K562 (cell line): ENCODE results near the gene C3orf70. TPM values are rescaled to one million over a fixed set of nuclear protein-coding genes. Genes with fewer than 3 reads are reported as not detected.

ENCODE experiments used
- ATAC-seq: fragments of 200-7000 bp; cut with Tn5 transposase; 3 replicates; pipeline ENCODE4 v1.9.1; 2020; ENCODE audit warnings: moderate library complexity
- BruUV-seq: library from RNA; stranded (reverse); fragments of 400-500 nt; replicated peaks from 2 replicates; lab custom pipeline; 2021; lab: Mats Ljungman, UMichigan
- CTCF ChIA-PET: fragments of 300-600 bp; formaldehyde crosslinking; extraction: SDS; loops from one replicate; lab custom pipeline; 2021; ENCODE audit warnings: low intra/inter-chr PET ratio; lab: Yijun Ruan, JAX
- POLR2A ChIA-PET: fragments of 300-600, 350-650 bp; sonication (Branson Sonifier 250); formaldehyde crosslinking; extraction: SDS; loops from one replicate; lab custom pipeline; 2021; ENCODE audit warnings: antibody characterized with exemption, inconsistent platforms; lab: Yijun Ruan, JAX
- DNase-seq, 4 experiments: peaks; one replicate each; pipeline versions ENCODE4 v3.0.0 to v3.0.0-alpha.2; 2011 to 2018; ENCODE audit warnings: low spot score in 3 of 4, mixed read lengths in 3 of 4; ENCODE audit errors: extremely low read depth in 1 of 4
- FAIRE-seq: peaks from 2 replicates; lab custom pipeline; 2011; peaks lifted over from hg19 to GRCh38; lab: Jason Lieb, UNC
- H2AFZ ChIP-seq: 2 replicates; pipeline ENCODE4 v1.6.0; 2011; ENCODE audit warnings: low read depth, low read length, control low read depth, inconsistent platforms
- H3K27ac ChIP-seq: fragments of 200-600 bp; 3 replicates; pipeline ENCODE4 v1.8.0; 2011; ENCODE audit warnings: low read depth, mild to moderate bottlenecking, control low read depth, inconsistent platforms, low read length, moderate library complexity, mixed read lengths; ENCODE audit errors: extremely low read depth
- H3K27me3 ChIP-seq, 2 experiments: fragments of 300-600 bp in 1 of 2; 2 replicates in 1 of 2; 3 replicates in 1 of 2; pipeline versions ENCODE4 v1.6.0 to v1.8.0; 2011; ENCODE audit warnings: inconsistent platforms in 2 of 2, low read length in 2 of 2, mild to moderate bottlenecking in 1 of 2, mixed read lengths in 1 of 2, moderate library complexity in 1 of 2; ENCODE audit not compliant: control insufficient read depth in 2 of 2, insufficient read depth in 2 of 2
- H3K36me3 ChIP-seq: fragments of 300-600 bp; 3 replicates; pipeline ENCODE4 v1.8.0; 2011; ENCODE audit warnings: mild to moderate bottlenecking, low read length, inconsistent platforms; ENCODE audit not compliant: control insufficient read depth, insufficient read depth
- H3K4me1 ChIP-seq, 2 experiments: fragments of 200-600 bp in 1 of 2; replicated peaks in 1 of 2; 2 replicates in 1 of 2; 3 replicates in 1 of 2; pipeline versions ENCODE4 v1.5.1 to v1.8.0; 2011; ENCODE audit warnings: inconsistent platforms in 2 of 2, low read length in 2 of 2, mild to moderate bottlenecking in 1 of 2, mixed read lengths in 1 of 2, moderate library complexity in 1 of 2; ENCODE audit not compliant: control insufficient read depth in 2 of 2, insufficient read depth in 2 of 2
- H3K4me2 ChIP-seq: 2 replicates; pipeline ENCODE4 v1.6.1; 2011; ENCODE audit warnings: low read length, control low read depth, inconsistent platforms, mixed read lengths; ENCODE audit not compliant: insufficient read depth
- H3K4me3 ChIP-seq: fragments of 200-600 bp; sonication (generic), shearing (Covaris generic); 2 replicates; pipeline ENCODE4 v1.5.1; 2016; ENCODE audit warnings: control low read depth, inconsistent platforms
- H3K79me2 ChIP-seq: fragments of 200-600 bp; 3 replicates; pipeline ENCODE4 v1.8.0; 2011; ENCODE audit warnings: low read length, inconsistent platforms; ENCODE audit not compliant: control insufficient read depth, insufficient read depth
- H3K9ac ChIP-seq, 2 experiments: 2 replicates each; pipeline versions ENCODE4 v1.6.0 to v1.6.1; 2011; ENCODE audit warnings: low read depth in 2 of 2, low read length in 2 of 2, control low read depth in 1 of 2, inconsistent platforms in 1 of 2, mild to moderate bottlenecking in 1 of 2, mixed read lengths in 1 of 2; ENCODE audit not compliant: insufficient read depth in 1 of 2
- H3K9me1 ChIP-seq: one replicate; pipeline ENCODE4 v1.6.0; 2011; ENCODE audit warnings: inconsistent platforms, mild to moderate bottlenecking, low read length, moderate library complexity; ENCODE audit not compliant: control insufficient read depth, insufficient read depth
- H3K9me3 ChIP-seq: replicated peaks from 2 replicates; pipeline ENCODE4 v1.5.1; 2011; ENCODE audit warnings: low read depth, low read length, inconsistent platforms; ENCODE audit not compliant: control insufficient read depth, insufficient read depth
- H4K20me1 ChIP-seq: replicated peaks from 2 replicates; pipeline ENCODE4 v1.6.1; 2011; ENCODE audit warnings: low read length, inconsistent platforms, mixed read lengths; ENCODE audit not compliant: control insufficient read depth, insufficient read depth
- EP400 ChIP-seq: fragments of 450-650 bp; IDR thresholded peaks from 2 replicates; pipeline ENCODE4 v1.6.1; 2017; ENCODE audit warnings: antibody characterized with exemption, mild to moderate bottlenecking, moderate library complexity
- ETS1 ChIP-seq: conservative IDR thresholded peaks from 2 replicates; pipeline ENCODE4 v1.6.1; 2011; ENCODE audit warnings: low read depth, mild to moderate bottlenecking, low read length; ENCODE audit not compliant: control insufficient read depth
- KLF10 ChIP-seq: fragments of 250-450 bp; sonication (Bioruptor Pico); IDR thresholded peaks from 2 replicates; pipeline ENCODE4 v1.6.1; 2021; ENCODE audit warnings: matching md5 sums
- LCOR ChIP-seq: sonication (generic); formaldehyde crosslinking; IDR thresholded peaks from 2 replicates; pipeline ENCODE4 v1.8.0; 2022; ENCODE audit warnings: mild to moderate bottlenecking, missing genetic modification reagents
- MCM5 ChIP-seq: fragments of 450-650 bp; IDR thresholded peaks from 2 replicates; pipeline ENCODE4 v1.6.1; 2016; ENCODE audit warnings: low read depth
- NR2C1 ChIP-seq, 2 experiments: fragments of 450-650 bp; IDR thresholded peaks; 2 replicates each; pipeline ENCODE4 v1.6.1; 2017; ENCODE audit warnings: mild to moderate bottlenecking in 2 of 2, antibody characterized with exemption in 1 of 2, inconsistent platforms in 1 of 2, missing compliant biosample characterization in 1 of 2, missing genetic modification characterization in 1 of 2
- PHB2 ChIP-seq: fragments of 450-650 bp; IDR thresholded peaks from 2 replicates; pipeline ENCODE4 v1.6.1; 2017; ENCODE audit warnings: low read depth
- SRSF1 ChIP-seq: fragments of 200-400 bp; formaldehyde crosslinking; IDR thresholded peaks from 2 replicates; pipeline ENCODE4 v1.6.1; 2017; ENCODE audit warnings: mild to moderate bottlenecking, low read depth, low read length, moderate library complexity
- SRSF7 ChIP-seq: fragments of 200-400 bp; formaldehyde crosslinking; optimal IDR thresholded peaks from 2 replicates; pipeline ENCODE3; 2017; ENCODE audit warnings: mild to moderate bottlenecking, low read depth, low read length
- TCFL5 ChIP-seq: fragments of 250-450 bp; sonication (Bioruptor Pico); conservative IDR thresholded peaks from 2 replicates; pipeline ENCODE4 v1.6.1; 2021; ENCODE audit warnings: mild to moderate bottlenecking, moderate library complexity, matching md5 sums
- TEAD4 ChIP-seq, 2 experiments: sonication (generic) in 1 of 2; formaldehyde crosslinking in 1 of 2; IDR thresholded peaks; 2 replicates each; pipeline versions ENCODE4 v1.6.1 to v1.8.0; 2012 to 2022; ENCODE audit warnings: borderline replicate concordance in 1 of 2, inconsistent platforms in 1 of 2, low read length in 1 of 2, mild to moderate bottlenecking in 1 of 2, missing genetic modification reagents in 1 of 2
- ZFP36 ChIP-seq: fragments of 150-350 bp; IDR thresholded peaks from 2 replicates; pipeline ENCODE4 v1.6.1; 2018; ENCODE audit warnings: low read length, low read depth; ENCODE audit not compliant: partially characterized antibody
- ZNF277 ChIP-seq: fragments of 250-450 bp; sonication (Bioruptor Pico); IDR thresholded peaks from 2 replicates; pipeline ENCODE4 v1.8.0; 2022; ENCODE audit warnings: inconsistent platforms, mild to moderate bottlenecking, moderate library complexity, borderline replicate concordance
- WGBS: fragments of 100-300 bp; shearing (Covaris generic); methylation state at CpG from one replicate; pipeline ENCODE4 v1.1.6; 2016; ENCODE audit warnings: low coverage, mixed read lengths; ENCODE audit not compliant: insufficient coverage; ENCODE audit errors: missing lambda C conversion rate; 5-methylcytosine and 5-hydroxymethylcytosine counted together
- in situ Hi-C: fragments of 300-500 bp; cut with MboI; formaldehyde crosslinking; loops from 4 replicates; pipeline ENCODE4 v1.15.0; 2018; ENCODE audit warnings: inconsistent platforms, mixed read lengths
- intact Hi-C: fragments of 100-400 bp; cut with micrococcal nuclease; formaldehyde crosslinking; loops from 2 replicates; pipeline ENCODE4 v1.14.2; 2022
- polyA plus RNA-seq, 8 experiments: library from polyadenylated mRNA; depleted of rRNA in 4 of 8; stranded (reverse) in 5 of 8; unstranded in 3 of 8; fragments of >200 nt; fragmentation: Nextera tagmentation in 2 of 8; fragmentation: Illumina TruSeq in 1 of 8; extraction: Ambion mirVana in 2 of 8; extraction: Trizol in 1 of 8; gene quantifications; 2 replicates each; pipeline versions ENCODE4 v1.2.1 to v1.2.3, GENCODE V29; 2011 to 2014; ENCODE audit warnings: inconsistent platforms in 1 of 8, missing spikeins in 1 of 8
- total RNA-seq, 7 experiments: library from RNA; depleted of rRNA in 6 of 7; stranded (reverse); fragments of >200 nt in 6 of 7; fragmentation: Illumina TruSeq in 2 of 7; extraction: Trizol in 2 of 7; gene quantifications; 2 replicates each; pipeline versions ENCODE4 v1.2.1 to v1.2.3, GENCODE V29; 2011 to 2021; ENCODE audit warnings: low replicate concordance in 1 of 7

C3orf70 gene
- total and polyA plus RNA-seq, 9 of the 15 experiments (the other 6 are each of a cell fraction or from before 2014, with no cell fraction given): 0.01 to 0.04 (median 0.03) TPM; not detected in 6

- Histone ChIP-seq H3K4me3 (no peak overlapping the region), H3K4me2 (no peak overlapping the region), H3K27me3 (0 out of 5 replicates have a peak, but pooled peaks cover 0 to 3% of the 10 kb centered on the region in 2 experiments), H3K9me1 (no peaks in the 10 kb centered on the region), H3K9me3 (no peaks in the 10 kb centered on the region), H3K4me1 (no peaks in the 10 kb centered on the region), H3K27ac (no peak overlapping the region), H3K36me3 (no peaks in the 10 kb centered on the region), H3K79me2 (no peaks in the 10 kb centered on the region), H2AFZ (no peak overlapping the region), H4K20me1 (no peaks in the 10 kb centered on the region), H3K9ac (no peak overlapping the region)
- DNase-seq (no peak), FAIRE-seq (no peak), ATAC-seq (no peak)
- CTCF ChIA-PET: no interaction called here
- no peak for TF ChIP-seq ETS1
- peak; percentile 56 for TF ChIP-seq ZFP36
- no TSS peak for BruUV-seq
- WGBS: 8% methylated on average over 2 of the region's 2 CpGs
- POLR2A ChIA-PET: no interaction called here
- intact Hi-C loops (no loop called here), in situ Hi-C loops (no loop called here)
Observed at GRCh38 chr3:185060655-185061054, 92.2 kb downstream of the C3orf70 start.

GRCh38 chr3:185059766-185060165, 93.1 kb downstream of the C3orf70 start:
- CTCF ChIA-PET: no interaction called here
- no peak for TF ChIP-seq KLF10 (CRISPR knock-in tag)
- no peak for TF ChIP-seq SRSF7
- TF ChIP-seq MCM5: no peak
- no peak for TF ChIP-seq ZNF277 (CRISPR knock-in tag)
- no peak for TF ChIP-seq PHB2
- TF ChIP-seq SRSF1: no peak
- TF ChIP-seq NR2C1 (IDR thresholded peaks at IDR 0.05): no peak
- no peak for TF ChIP-seq NR2C1 (tag; IDR thresholded peaks at IDR 0.05)
- no peak for TF ChIP-seq LCOR (CRISPR knock-in tag)
- no peak for TF ChIP-seq TCFL5 (CRISPR knock-in tag)
- no peak for TF ChIP-seq TEAD4 (IDR thresholded peaks at IDR 0.05; ENCODE audit: low read length)
- no peak for TF ChIP-seq TEAD4 (CRISPR knock-in tag; IDR thresholded peaks at IDR 0.05; ENCODE audit: borderline replicate concordance)
- TF ChIP-seq EP400: no peak

More at GRCh38 chr3:185059766-185060165, 93.1 kb downstream of the C3orf70 start:
- FAIRE-seq (no peak), ATAC-seq (no peak), DNase-seq (no peak)
- H3K79me2 ChIP-seq: no peaks in the 10 kb centered on the region
- no peak overlapping the region for H3K4me3 ChIP-seq
- H2AFZ ChIP-seq: no peak overlapping the region
- in situ Hi-C loops (no loop called here), intact Hi-C loops (no loop called here)
- no peaks in the 10 kb centered on the region for H3K36me3 ChIP-seq
- BruUV-seq: no TSS peak
- H3K27me3 ChIP-seq: no peaks in the 10 kb centered on the region
- no peaks in the 10 kb centered on the region for H3K4me1 ChIP-seq
- no peaks in the 10 kb centered on the region for H3K9me3 ChIP-seq
- H3K27ac ChIP-seq: no peak overlapping the region
- 7% methylated on average over 2 of the region's 2 CpGs for WGBS
- no peaks in the 10 kb centered on the region for H3K9me1 ChIP-seq
- no peak overlapping the region for H3K9ac ChIP-seq
- no peak overlapping the region for H3K4me2 ChIP-seq
- POLR2A ChIA-PET: no interaction called here
- no peaks in the 10 kb centered on the region for H4K20me1 ChIP-seq
